Measurements from ENCODE around the gene KRTAP10-4. TPM values are rescaled to one million over a fixed set of nuclear protein-coding genes. Genes with fewer than 3 reads are reported as not detected.

Gene KRTAP10-4
- total RNA-seq, 2 experiments from 2014 or later: not detected

- intact Hi-C loops (cut with micrococcal nuclease; ENCODE audit: unreplicated experiment): no loop called here
- H3K79me2 ChIP-seq (ENCODE audit: insufficient read depth, low read depth, low read length): no peaks in the 10 kb centered on the region
- H3K9me3 ChIP-seq (ENCODE audit: low read length): no peaks in the 10 kb centered on the region
- no peak within 1 kb of the TSS for H3K4me2 ChIP-seq (ENCODE audit: low read length)
- no peak for DNase-seq (ENCODE audit: low spot score)
- H3K36me3 ChIP-seq (ENCODE audit: insufficient read depth, low read length): no peaks in the 10 kb centered on the region
- H3K4me1 ChIP-seq (ENCODE audit: insufficient read depth, low read length, poor library complexity, severe bottlenecking): no peaks in the 10 kb centered on the region
- H4K20me1 ChIP-seq (ENCODE audit: insufficient read depth, low read length): no peaks in the 10 kb centered on the region
- no peaks in the 10 kb centered on the region for H3K9me2 ChIP-seq (ENCODE audit: insufficient read depth, low read length)
- no TSS peak for BruUV-seq (replicated peaks)
- TF ChIP-seq EZH2phosphoT487 (IDR thresholded peaks at IDR 0.05; ENCODE audit: borderline replicate concordance, low read depth, low read length) (no peak), CTCF (conservative IDR thresholded peaks at IDR 0.05; ENCODE audit: low read length) (no peak)
- CTCF ChIA-PET (ENCODE audit: unreplicated experiment): no interaction called here
- no peak within 1 kb of the TSS for H3K4me3 ChIP-seq (ENCODE audit: low read depth, low read length, poor library complexity, severe bottlenecking)
- no peak within 1 kb of the TSS for H2AFZ ChIP-seq (ENCODE audit: low read length)
- POLR2A ChIA-PET: no interaction called here
- no peak within 1 kb of the TSS for H3K27ac ChIP-seq (ENCODE audit: low read depth, low read length, poor library complexity, severe bottlenecking)
Measured at GRCh38 chr21:44558695-44559094, 14.8 kb upstream of the KRTAP10-4 start, which contains the start of gene KRTAP10-3. Gene KRTAP10-3 (minus strand): TSS chr21:44558795. CDS start chr21:44558715, 80 bp downstream.

GRCh38 chr21:44564099-44564498 is 9.4 kb upstream of the KRTAP10-4 start:
- no peak overlapping the region for H3K4me3 ChIP-seq (ENCODE audit: low read depth, low read length, poor library complexity, severe bottlenecking)
- H3K9me2 ChIP-seq (ENCODE audit: insufficient read depth, low read length): no peaks in the 10 kb centered on the region
- H3K27ac ChIP-seq (ENCODE audit: low read depth, low read length, poor library complexity, severe bottlenecking): no peak overlapping the region
- TF ChIP-seq EZH2phosphoT487 (IDR thresholded peaks at IDR 0.05; ENCODE audit: borderline replicate concordance, low read depth, low read length): no peak
- no peak for TF ChIP-seq CTCF (conservative IDR thresholded peaks at IDR 0.05; ENCODE audit: low read length)
- DNase-seq (ENCODE audit: low spot score): no peak
- ChIA-PET CTCF (ENCODE audit: unreplicated experiment) (no interaction called here), POLR2A (no interaction called here)
- intact Hi-C loops (cut with micrococcal nuclease; ENCODE audit: unreplicated experiment): no loop called here
- no peaks in the 10 kb centered on the region for H3K9me3 ChIP-seq (ENCODE audit: low read length)
- no peaks in the 10 kb centered on the region for H4K20me1 ChIP-seq (ENCODE audit: insufficient read depth, low read length)
- H3K36me3 ChIP-seq (ENCODE audit: insufficient read depth, low read length): no peaks in the 10 kb centered on the region
- no peak overlapping the region for H3K4me2 ChIP-seq (ENCODE audit: low read length)
- H3K4me1 ChIP-seq (ENCODE audit: insufficient read depth, low read length, poor library complexity, severe bottlenecking): no peaks in the 10 kb centered on the region
- no peak overlapping the region for H2AFZ ChIP-seq (ENCODE audit: low read length)
- H3K79me2 ChIP-seq (ENCODE audit: insufficient read depth, low read depth, low read length): no peaks in the 10 kb centered on the region
- BruUV-seq (replicated peaks): no TSS peak

GRCh38 chr21:44564886-44565598 is 8.5 kb upstream of the KRTAP10-4 start:
- H3K27ac ChIP-seq (ENCODE audit: low read depth, low read length, poor library complexity, severe bottlenecking): no peak overlapping the region

More at GRCh38 chr21:44564886-44565598, 8.5 kb upstream of the KRTAP10-4 start:
- Histone ChIP-seq H3K4me2 (ENCODE audit: low read length) (no peak overlapping the region), H3K36me3 (ENCODE audit: insufficient read depth, low read length) (no peaks in the 10 kb centered on the region), H3K4me3 (ENCODE audit: low read depth, low read length, poor library complexity, severe bottlenecking) (no peak overlapping the region), H3K9me3 (ENCODE audit: low read length) (no peaks in the 10 kb centered on the region), H4K20me1 (ENCODE audit: insufficient read depth, low read length) (no peaks in the 10 kb centered on the region), H3K4me1 (ENCODE audit: insufficient read depth, low read length, poor library complexity, severe bottlenecking) (no peaks in the 10 kb centered on the region), H3K79me2 (ENCODE audit: insufficient read depth, low read depth, low read length) (no peaks in the 10 kb centered on the region), H3K9me2 (ENCODE audit: insufficient read depth, low read length) (no peaks in the 10 kb centered on the region), H2AFZ (ENCODE audit: low read length) (no peak overlapping the region)
- ChIA-PET POLR2A (no interaction called here), CTCF (ENCODE audit: unreplicated experiment) (no interaction called here)
- BruUV-seq (replicated peaks): no TSS peak
- intact Hi-C loops (cut with micrococcal nuclease; ENCODE audit: unreplicated experiment): no loop called here
- TF ChIP-seq CTCF (conservative IDR thresholded peaks at IDR 0.05; ENCODE audit: low read length) (no peak), EZH2phosphoT487 (IDR thresholded peaks at IDR 0.05; ENCODE audit: borderline replicate concordance, low read depth, low read length) (no peak)
- no peak for DNase-seq (ENCODE audit: low spot score)

Measured in OCI-LY7 (cell line).